GM12878 (cell line): ENCODE measurements around the gene NUMA1. TPM values are rescaled to one million over a fixed set of nuclear protein-coding genes. Genes with fewer than 3 reads are reported as not detected.

Source experiments
- ATAC-seq: fragments of 200-7000 bp; cut with Tn5 transposase; 3 replicates; pipeline ENCODE4 v1.9.1; 2020; ENCODE audit warnings: mild to moderate bottlenecking, moderate library complexity
- BruUV-seq: library from RNA; stranded (reverse); fragments of 400-500 nt; replicated peaks from 2 replicates; lab custom pipeline; 2021; lab: Mats Ljungman, UMichigan
- CTCF ChIA-PET: fragments of 300-600 bp; sonication (Branson Sonifier 250); formaldehyde crosslinking; extraction: SDS; loops from one replicate; lab custom pipeline; 2021; ENCODE audit warnings: inconsistent platforms; lab: Yijun Ruan, JAX
- POLR2A ChIA-PET: fragments of 350-600 bp; formaldehyde crosslinking; extraction: SDS; loops from one replicate; lab custom pipeline; 2021; ENCODE audit warnings: inconsistent platforms; lab: Charles Lee
- RAD21 ChIA-PET: fragments of 300-600 bp; sonication (Branson Sonifier 250); formaldehyde crosslinking; loops from one replicate; lab custom pipeline; 2023; ENCODE audit warnings: antibody characterized with exemption; ENCODE audit not compliant: unreplicated experiment; lab: Charles Lee
- SMC1A ChIA-PET: fragments of 300-600 bp; sonication (Branson Sonifier 250); formaldehyde crosslinking; loops from one replicate; lab custom pipeline; 2023; ENCODE audit not compliant: unreplicated experiment, uncharacterized antibody; lab: Charles Lee
- DNase-seq: peaks from one replicate; pipeline ENCODE4 v3.0.0-alpha.2; 2011; ENCODE audit warnings: low read depth, low spot score
- FAIRE-seq: peaks from 3 replicates; lab custom pipeline; 2011; peaks lifted over from hg19 to GRCh38; lab: Jason Lieb, UNC
- H2AFZ ChIP-seq: 2 replicates; pipeline ENCODE4 v1.6.0; 2011; ENCODE audit warnings: low read depth, low read length, control low read depth; ENCODE audit not compliant: control insufficient read depth
- H3K27ac ChIP-seq: 2 replicates; pipeline ENCODE4 v1.5.1; 2011; ENCODE audit warnings: control low read depth; ENCODE audit not compliant: control insufficient read depth, insufficient read depth
- H3K27me3 ChIP-seq, 2 experiments: replicated peaks in 1 of 2; 2 replicates each; pipeline versions ENCODE4 v1.6.0 to v1.6.1; 2011; ENCODE audit warnings: low read length in 1 of 2; ENCODE audit not compliant: control insufficient read depth in 2 of 2, insufficient read depth in 2 of 2
- H3K36me3 ChIP-seq, 2 experiments: 2 replicates each; pipeline ENCODE4 v1.5.1; 2011; ENCODE audit warnings: low read length in 1 of 2; ENCODE audit not compliant: control insufficient read depth in 2 of 2, insufficient read depth in 2 of 2
- H3K4me1 ChIP-seq: 2 replicates; pipeline ENCODE4 v1.6.1; 2011; ENCODE audit warnings: mild to moderate bottlenecking, low read length, moderate library complexity, mixed read lengths; ENCODE audit not compliant: control insufficient read depth, insufficient read depth
- H3K4me2 ChIP-seq: 2 replicates; pipeline ENCODE4 v1.6.0; 2011; ENCODE audit warnings: control low read depth; ENCODE audit not compliant: control insufficient read depth, insufficient read depth
- H3K4me3 ChIP-seq: fragments of 200-600 bp; sonication (generic); 2 replicates; pipeline ENCODE4 v1.5.1; 2016
- H3K79me2 ChIP-seq: 2 replicates; pipeline ENCODE4 v1.6.0; 2011; ENCODE audit warnings: low read length; ENCODE audit not compliant: control insufficient read depth, insufficient read depth
- H3K9ac ChIP-seq: 2 replicates; pipeline ENCODE4 v1.8.0; 2011; ENCODE audit warnings: low read length, control low read depth, mixed read lengths; ENCODE audit not compliant: control insufficient read depth, insufficient read depth
- H3K9me3 ChIP-seq: replicated peaks from 3 replicates; pipeline ENCODE4 v1.5.1; 2011; ENCODE audit warnings: mild to moderate bottlenecking, low read length; ENCODE audit not compliant: control insufficient read depth, insufficient read depth
- H4K20me1 ChIP-seq: 2 replicates; pipeline ENCODE4 v1.6.0; 2011; ENCODE audit not compliant: control insufficient read depth, insufficient read depth
- BHLHE40 ChIP-seq, 2 experiments: fragments of 450-650 bp in 1 of 2; IDR thresholded peaks; 2 replicates each; pipeline ENCODE4 v1.6.1; 2011 to 2017; ENCODE audit warnings: low read depth in 2 of 2, borderline replicate concordance in 1 of 2, improper control_type of control experiment in 1 of 2, low read length in 1 of 2, mild to moderate bottlenecking in 1 of 2
- DPF2 ChIP-seq: fragments of 450-650 bp; IDR thresholded peaks from 2 replicates; pipeline ENCODE4 v1.6.1; 2017; ENCODE audit warnings: mild to moderate bottlenecking
- FOS ChIP-seq: IDR thresholded peaks from 3 replicates; pipeline ENCODE4 v1.6.1; 2011; ENCODE audit warnings: borderline replicate concordance; ENCODE audit not compliant: insufficient read length; ENCODE audit errors: extremely low read depth
- PML ChIP-seq: IDR thresholded peaks from 2 replicates; pipeline ENCODE4 v1.6.1; 2012; ENCODE audit warnings: low read length, inconsistent platforms
- POLR2A ChIP-seq: IDR thresholded peaks from 2 replicates; pipeline ENCODE4 v1.6.1; 2011; ENCODE audit warnings: low read depth, mild to moderate bottlenecking, low read length
- POLR2AphosphoS2 ChIP-seq: IDR thresholded peaks from 2 replicates; pipeline ENCODE4 v1.6.1; 2011; ENCODE audit warnings: low read depth, mild to moderate bottlenecking, low read length, improper control_type of control experiment, moderate library complexity
- WGBS: methylation state at CpG from one replicate; pipeline ENCODE4 v1.1.6; 2016; ENCODE audit warnings: low lambda C conversion rate; ENCODE audit not compliant: insufficient replicate concordance, insufficient coverage; ENCODE audit errors: missing lambda C conversion rate; 5-methylcytosine and 5-hydroxymethylcytosine counted together
- in situ Hi-C: fragments of 300-500 bp; cut with MboI; formaldehyde crosslinking; loops from 9 replicates; pipeline ENCODE4 v1.14.3; 2018; ENCODE audit warnings: mixed read lengths
- intact Hi-C: fragments of 100-400 bp; cut with micrococcal nuclease; formaldehyde crosslinking; loops from one replicate; pipeline ENCODE4 v1.14.2; 2022; ENCODE audit not compliant: unreplicated experiment
- polyA plus RNA-seq, 11 experiments: library from polyadenylated mRNA; depleted of rRNA in 4 of 11; unstranded in 6 of 11; stranded (reverse) in 5 of 11; fragments of >200 nt; fragmentation: Nextera tagmentation in 4 of 11; fragmentation: Illumina TruSeq in 1 of 11; extraction: Ambion mirVana in 4 of 11; extraction: Trizol in 1 of 11; gene quantifications; 1 replicate in 1 of 11; 2 replicates in 10 of 11; pipeline versions ENCODE4 v1.2.1 to v1.2.3, GENCODE V29; 2011 to 2016; ENCODE audit warnings: inconsistent platforms in 2 of 11, missing spikeins in 2 of 11, low read depth in 1 of 11
- total RNA-seq, 4 experiments: library from RNA; depleted of rRNA in 3 of 4; stranded (reverse); fragments of >200 nt in 3 of 4; fragmentation: Illumina TruSeq in 1 of 4; extraction: Trizol in 1 of 4; gene quantifications; 2 replicates each; pipeline versions ENCODE4 v1.2.1 to v1.2.3, GENCODE V29; 2013 to 2021

The NUMA1 gene
- total and polyA plus RNA-seq, 10 of the 15 experiments (the other 5 are each of a cell fraction or from before 2014, with no cell fraction given): 5.5 to 111 (median 61.0) TPM

GRCh38 chr11:72012091-72012630, 68.2 kb downstream of the NUMA1 start:
- Histone ChIP-seq H3K9ac (no peak overlapping the region), H3K36me3 (peaks cover 51 to 69% of the 10 kb centered on the region in 2 experiments), H3K9me3 (no peaks in the 10 kb centered on the region), H2AFZ (no peak overlapping the region), H4K20me1 (0 out of 2 replicates have a peak, but pooled peaks cover 3% of the 10 kb centered on the region), H3K4me1 (no peaks in the 10 kb centered on the region), H3K4me2 (no peak overlapping the region), H3K27ac (no peak overlapping the region), H3K79me2 (no peaks in the 10 kb centered on the region), H3K4me3 (no peak overlapping the region), H3K27me3 (no peaks in the 10 kb centered on the region)
- DNase-seq: no peak
- CTCF ChIA-PET: interaction anchor here (0.6 to 9.0 kb wide), 3 partner anchors 12 to 34 kb away, joined by 3 to 138 read pairs (median 3); no protein-coding TSS in a partner anchor
- no peak for ATAC-seq
- intact Hi-C loops: no loop called here
- TF ChIP-seq POLR2A: peak; percentile 35; the same call in 1 of the 2 replicates
- no peak for TF ChIP-seq BHLHE40 (IDR thresholded peaks at IDR 0.05; ENCODE audit: borderline replicate concordance in 1 of 2, low read depth in 2 of 2, low read length in 1 of 2)
- peak; percentile 27; the same call in 1 of the 2 replicates for TF ChIP-seq POLR2AphosphoS2
- TF ChIP-seq FOS: no peak
- POLR2A ChIA-PET: no interaction called here
- FAIRE-seq: no peak
- no TSS peak for BruUV-seq
- RAD21 ChIA-PET: interaction anchor here (4.5 kb wide), 1 partner anchor 34 kb away, joined by 51 read pairs; no protein-coding TSS in a partner anchor
- in situ Hi-C loops: no loop called here
- SMC1A ChIA-PET: interaction anchor here (1.7 to 7.3 kb wide), 2 partner anchors 35 to 419 kb away, joined by 4 to 64 read pairs; no protein-coding TSS in a partner anchor
- WGBS: 55% methylated on average over 5 of the region's 5 CpGs

- ChIA-PET RAD21 (no interaction called here), CTCF (interaction anchor here (0.9 to 9.0 kb wide), 6 partner anchors 14 to 133 kb away, joined by 3 to 138 read pairs (median 4); no protein-coding TSS in a partner anchor)
- Histone ChIP-seq H3K4me1 (no peaks in the 10 kb centered on the region), H3K27ac (no peak overlapping the region)
- TF ChIP-seq DPF2 (no peak), PML (0 out of 2 replicates have a peak, but pooled peaks have one; percentile 4)
- TF ChIP-seq, all 136 proteins: peak for 1
- in situ Hi-C loops: no loop called here
- 81% methylated on average over 10 of the region's 10 CpGs for WGBS
- SMC1A ChIA-PET: interaction anchor here (1.8 kb wide), 1 partner anchor 34 kb away, joined by 4 read pairs; no protein-coding TSS in a partner anchor
- Histone ChIP-seq H3K9me3 (no peaks in the 10 kb centered on the region), H3K27me3 (no peaks in the 10 kb centered on the region), H3K79me2 (no peaks in the 10 kb centered on the region), H4K20me1 (0 out of 2 replicates have a peak, but pooled peaks cover 3% of the 10 kb centered on the region), H2AFZ (no peak overlapping the region), H3K4me3 (no peak overlapping the region), H3K9ac (no peak overlapping the region), H3K36me3 (peaks cover 41 to 72% of the 10 kb centered on the region in 2 experiments; a peak in 3 of 4 replicates), H3K4me2 (no peak overlapping the region)
- ATAC-seq (no peak), FAIRE-seq (no peak), DNase-seq (no peak)
- intact Hi-C loops: no loop called here
- BruUV-seq: no TSS peak
- POLR2A ChIA-PET: interaction anchor here (0.6 to 0.7 kb wide), 2 partner anchors 11 to 28 kb away, joined by 3 to 8 read pairs; no protein-coding TSS in a partner anchor
Measured at GRCh38 chr11:72010529-72011233, 69.7 kb downstream of the NUMA1 start.
